H54 (cell line): ENCODE measurements around the gene SLC22A5.
A peak's percentile ranks its signal among the peaks of the same experiment; 100 is the strongest.

ENCODE experiments used
- DNase-seq: peaks from one replicate; pipeline ENCODE4 v3.0.0; 2011; ENCODE audit warnings: low spot score, mixed read lengths; ENCODE audit not compliant: insufficient read length
- FAIRE-seq: peaks from 3 replicates; lab custom pipeline; 2011; peaks lifted over from hg19 to GRCh38; lab: Jason Lieb, UNC
- POLR2A ChIP-seq: IDR thresholded peaks from 2 replicates; pipeline ENCODE4 v1.6.1; 2011; ENCODE audit warnings: low read depth, mild to moderate bottlenecking, low read length

The SLC22A5 gene

DNA sequence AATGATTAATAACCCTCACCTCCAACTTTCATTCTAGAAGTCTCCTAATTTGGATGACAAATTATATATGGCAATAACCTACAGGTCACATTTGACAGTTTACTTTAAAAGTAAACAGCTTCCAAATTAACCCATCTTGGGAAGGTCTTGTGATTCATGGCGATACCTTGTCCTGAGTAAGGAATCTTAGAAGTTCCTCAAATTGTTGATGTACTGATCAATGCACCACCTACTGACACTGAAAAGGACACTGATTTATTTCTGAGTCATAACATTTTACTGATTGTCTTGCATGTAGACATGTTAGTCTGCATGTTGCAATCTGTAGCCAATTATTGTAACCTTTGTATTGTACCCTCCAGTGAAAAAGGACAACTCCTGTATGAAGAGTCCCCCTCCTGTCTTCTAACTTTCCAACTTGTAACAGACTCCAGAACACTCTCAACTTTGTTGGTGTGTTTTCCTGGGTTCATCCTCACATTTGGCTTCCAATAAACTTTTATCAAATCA is 16.0 kb upstream of the SLC22A5 start:
- TF ChIP-seq POLR2A, result no peak
- FAIRE-seq (no peak), DNase-seq (no peak)

DNA sequence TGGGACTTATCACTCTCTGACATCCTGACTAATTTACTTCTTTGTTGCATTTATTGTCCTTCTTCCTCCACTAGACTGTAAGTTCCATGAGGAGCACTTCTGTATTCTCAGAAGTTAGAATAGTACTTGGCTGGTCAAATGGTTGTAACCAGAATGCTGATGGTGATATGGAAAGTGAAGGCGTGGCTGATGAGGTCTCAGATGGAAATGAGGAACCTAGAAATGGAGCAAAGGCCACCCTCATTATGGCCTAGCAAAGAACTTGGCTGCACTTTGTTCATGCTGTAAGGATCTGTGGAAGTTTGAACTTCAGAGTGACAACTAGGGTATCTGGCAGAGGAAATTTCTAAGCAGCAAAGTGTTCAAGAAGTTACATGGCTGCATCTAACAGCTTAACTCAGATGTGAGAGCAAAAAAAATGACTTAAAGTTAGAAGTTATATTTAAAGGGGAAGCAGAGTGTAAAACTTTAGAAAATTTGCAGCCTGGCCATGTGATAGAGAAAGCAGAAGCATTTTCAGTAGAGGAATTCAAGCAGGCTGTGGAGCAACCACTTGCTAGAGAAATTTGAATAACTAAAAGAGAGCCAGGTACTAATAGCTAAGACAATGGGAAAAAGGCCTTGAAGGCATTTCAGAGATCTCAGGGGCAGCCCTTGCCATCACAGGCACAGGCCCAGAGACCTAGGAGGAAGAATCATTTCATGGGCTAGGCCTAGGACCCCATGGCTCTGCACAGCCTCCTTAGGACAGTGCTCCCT is 14.9 kb upstream of the SLC22A5 start:
- no peak for DNase-seq
- FAIRE-seq, result no peak
- no peak for TF ChIP-seq POLR2A

GRCh38 chr5:132355140-132355765 is 14.3 kb upstream of the SLC22A5 start:
- no peak for TF ChIP-seq POLR2A
- DNase-seq (no peak), FAIRE-seq (no peak)

- DNase-seq (no peak), FAIRE-seq (no peak)
- no peak for TF ChIP-seq POLR2A
These were observed 10.7 kb upstream of the SLC22A5 start for GRCh38 chr5:132358775-132359174.

- no peak for TF ChIP-seq POLR2A
- no peak for DNase-seq
- no peak for FAIRE-seq
These were observed 7.4 kb upstream of the SLC22A5 start for GRCh38 chr5:132362086-132362485.

DNA sequence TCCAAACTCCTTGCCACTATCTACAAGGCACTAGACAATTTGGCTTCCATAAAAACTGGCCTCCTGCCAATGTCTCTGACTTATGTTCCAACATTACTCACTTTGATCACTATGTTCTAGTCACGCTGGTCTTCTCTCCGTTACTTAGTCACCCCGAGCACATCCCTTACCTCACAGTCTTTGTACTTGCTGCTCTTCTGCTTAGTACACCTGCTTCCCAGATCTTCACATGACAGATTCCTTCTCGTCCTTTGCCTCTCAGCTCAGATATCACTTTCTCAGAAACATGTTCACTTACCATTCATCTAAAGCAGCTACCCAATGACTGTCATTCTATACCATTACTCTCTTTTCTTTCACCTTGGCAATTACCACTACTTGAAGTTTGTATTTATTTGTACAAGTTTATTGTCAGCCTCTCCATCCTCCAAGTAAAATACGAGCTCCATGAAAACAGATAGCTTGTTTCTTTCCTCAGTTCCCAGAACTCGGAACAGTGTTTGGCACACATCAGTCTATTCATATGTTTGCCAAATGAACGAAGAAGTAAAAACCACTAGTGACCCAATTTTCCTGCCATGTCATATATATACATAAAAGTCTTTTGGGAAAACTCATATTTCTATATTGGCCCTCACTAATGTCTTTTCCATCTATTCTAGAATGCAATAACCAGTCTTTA is 5.9 kb upstream of the SLC22A5 start:
- no peak for TF ChIP-seq POLR2A
- DNase-seq (peak; percentile 36), FAIRE-seq (peak; percentile 97)

GRCh38 chr5:132364319-132364718 is 5.2 kb upstream of the SLC22A5 start:
- DNase-seq (no peak), FAIRE-seq (peak; percentile 96)
- TF ChIP-seq POLR2A, result no peak

GRCh38 chr5:132365213-132365612 is 4.3 kb upstream of the SLC22A5 start:
- FAIRE-seq, result peak; percentile 64
- DNase-seq, result no peak
- TF ChIP-seq POLR2A, result no peak

DNA sequence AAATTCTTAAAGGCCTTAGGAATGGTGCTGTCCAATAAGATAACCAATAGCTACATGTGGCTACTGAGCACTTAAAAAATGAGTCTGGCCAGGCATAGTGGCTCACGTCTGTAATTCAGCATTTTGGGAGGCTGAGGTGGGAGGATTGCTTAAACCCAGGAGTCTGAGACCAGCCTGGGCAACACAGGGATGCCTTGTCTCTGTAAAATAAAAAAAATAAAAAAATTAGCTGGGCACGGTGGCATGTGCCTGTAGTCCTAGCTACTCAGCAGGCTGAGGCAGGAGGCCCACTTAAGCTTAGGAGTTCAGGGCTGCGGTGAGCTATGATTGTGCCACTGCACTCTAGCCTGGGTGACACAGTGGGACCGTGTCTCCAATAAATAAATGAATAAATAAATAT is 1.3 kb upstream of the SLC22A5 start:
- DNase-seq (no peak), FAIRE-seq (no peak)
- TF ChIP-seq POLR2A, result no peak

- FAIRE-seq (no peak), DNase-seq (no peak)
- no peak for TF ChIP-seq POLR2A
These were observed 470 bp upstream of the SLC22A5 start for GRCh38 chr5:132369007-132369473.

GRCh38 chr5:132370181-132370970 is 866 bp downstream of the SLC22A5 start:
- FAIRE-seq, result no peak
- DNase-seq, result no peak
- TF ChIP-seq POLR2A, result no peak

DNA sequence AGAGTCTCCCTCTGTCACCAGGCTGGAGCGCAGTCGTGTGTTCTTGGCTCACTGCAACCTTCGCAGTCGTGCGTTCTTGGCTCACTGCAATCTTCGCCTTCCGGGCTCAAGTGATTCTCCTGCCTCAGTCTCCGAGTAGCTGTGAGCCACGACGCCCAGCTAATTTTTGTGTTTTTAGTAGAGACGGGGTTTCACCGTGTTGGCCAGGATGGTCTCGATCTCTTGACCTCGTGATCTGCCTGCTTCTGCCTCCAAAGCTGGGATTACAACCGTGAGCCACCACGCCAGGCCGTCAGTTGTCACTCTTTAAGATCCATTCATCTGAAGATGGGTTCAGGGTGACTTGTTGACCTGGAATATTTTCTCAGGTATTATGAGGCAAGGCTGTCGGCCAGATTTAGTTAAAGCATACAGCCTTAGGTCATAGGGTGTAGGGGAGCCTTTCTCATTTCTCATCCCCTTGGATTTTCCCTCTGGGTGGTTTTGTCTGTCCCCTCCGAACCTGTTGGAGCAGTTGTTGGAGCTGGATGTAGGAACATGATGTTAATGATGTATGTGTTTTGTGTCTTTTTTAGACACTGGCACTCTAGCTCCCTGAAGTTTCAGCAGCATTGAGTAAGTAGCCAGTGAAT is 1.6 kb downstream of the SLC22A5 start:
- DNase-seq (no peak), FAIRE-seq (no peak)
- no peak for TF ChIP-seq POLR2A

DNA sequence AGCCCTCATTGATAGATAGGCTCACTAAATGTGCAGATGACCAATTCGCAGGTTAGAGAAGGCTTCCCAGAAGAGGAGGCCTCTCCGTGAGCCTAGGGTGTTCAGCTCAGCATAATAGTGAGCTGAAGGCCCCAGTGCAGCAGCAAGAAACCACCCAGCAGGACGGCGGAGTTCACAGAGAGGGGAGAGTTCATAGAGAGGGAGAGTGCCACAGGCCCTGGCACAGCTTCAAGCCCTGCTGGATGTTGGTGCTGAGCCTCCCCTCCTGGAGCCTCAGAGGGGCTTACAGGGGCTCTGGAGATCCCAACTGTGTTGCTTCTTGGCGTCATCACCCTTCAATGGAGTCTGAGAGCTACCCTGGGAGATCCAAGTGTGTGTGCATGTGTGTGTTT is 2.1 kb downstream of the SLC22A5 start:
- DNase-seq (no peak), FAIRE-seq (no peak)
- no peak for TF ChIP-seq POLR2A
